GDM1 (cell line): Measurements from ENCODE around the gene TMEM97.
"Not testable (repeated sequence)": the region's sequence is repeated elsewhere in the genome, so short reads cannot be mapped to it uniquely, and the experiment has no call there.

ENCODE experiments used
- DNase-seq: peaks from one replicate; lab custom pipeline; 2025; lab: John Stamatoyannopoulos, UW

TMEM97 gene

DNA sequence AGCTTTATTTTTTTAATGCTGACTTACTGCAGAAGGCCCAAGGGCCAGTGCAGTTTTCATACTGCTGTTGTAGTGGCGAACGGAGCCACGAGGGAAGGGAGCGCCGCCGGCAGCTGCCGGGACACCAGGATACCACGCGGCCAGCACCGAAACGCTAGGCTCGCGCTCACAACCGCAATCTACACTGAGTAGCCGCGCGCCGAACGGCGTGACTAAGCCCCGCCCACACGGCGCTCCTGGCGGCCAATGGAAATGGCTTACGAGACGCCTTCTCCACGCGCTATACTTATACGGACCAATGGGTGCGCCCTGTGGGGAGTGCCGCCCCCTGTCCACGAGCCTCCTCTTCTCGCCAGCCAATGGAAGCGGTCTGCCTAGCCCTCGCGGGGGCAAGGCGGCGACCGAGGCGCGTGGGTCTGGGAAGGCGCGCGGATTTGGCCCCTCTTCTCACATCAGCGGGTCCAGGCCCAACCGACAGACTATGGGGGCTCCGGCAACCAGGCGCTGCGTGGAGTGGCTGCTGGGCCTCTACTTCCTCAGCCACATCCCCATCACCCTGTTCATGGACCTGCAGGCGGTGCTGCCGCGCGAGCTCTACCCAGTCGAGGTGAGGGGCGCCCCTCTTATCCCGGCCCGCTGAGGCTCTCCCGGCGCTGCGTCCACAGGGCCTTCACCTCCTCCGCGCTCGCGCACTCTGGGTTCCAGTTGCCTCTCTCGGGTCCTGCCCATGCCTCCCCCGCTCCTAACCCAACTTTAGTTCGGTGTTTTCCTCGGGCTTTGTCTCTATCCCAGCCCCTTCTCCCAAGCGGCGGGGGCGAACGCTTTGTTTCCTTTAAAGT, at the start of gene TMEM97:
TSS of gene TMEM97 (plus strand) at position 442 of the 839 bp plus-strand sequence. CDS start at position 482, 40 bp downstream.
- peak; percentile 98 for DNase-seq

DNA sequence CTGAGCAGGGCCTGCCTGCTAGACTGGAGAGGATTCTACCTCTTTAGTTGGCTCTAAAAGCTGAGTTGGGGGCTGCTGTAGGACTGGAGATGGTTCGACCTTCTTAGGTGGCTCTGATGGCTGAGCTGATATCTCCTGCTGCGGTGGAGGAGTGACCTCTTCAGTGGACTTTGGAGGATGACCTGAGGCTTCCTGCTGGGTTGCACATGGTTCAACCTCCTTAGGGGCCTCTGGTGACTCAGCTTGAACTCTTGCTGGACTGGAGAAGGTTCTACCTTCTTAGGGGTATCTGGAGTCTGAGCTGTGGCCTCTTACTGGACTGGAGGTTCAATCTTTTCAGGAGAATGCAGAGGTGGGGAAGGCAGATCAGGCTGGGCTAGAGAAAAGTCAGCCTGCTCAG, 48.9 kb upstream of the TMEM97 start:
- no peak for DNase-seq

DNA sequence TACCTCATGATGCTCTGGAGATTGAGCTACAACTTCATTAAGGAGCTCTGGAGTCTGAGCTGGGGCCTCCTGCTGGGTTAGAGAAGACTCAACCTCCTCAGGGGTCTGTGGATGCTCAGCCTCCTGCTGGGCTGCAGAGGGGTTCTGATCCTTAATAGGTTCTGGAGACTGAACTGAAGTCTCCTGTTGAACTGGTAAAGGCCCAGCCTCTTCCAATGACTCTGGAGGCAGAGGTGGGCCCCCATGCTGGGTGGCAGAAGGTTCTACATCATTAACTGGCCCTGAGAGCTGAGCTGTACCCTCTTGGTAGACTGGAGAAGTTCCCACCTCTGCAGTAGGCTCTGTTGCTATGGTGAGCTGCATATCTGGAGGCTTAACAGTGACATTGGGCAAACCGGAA, 48.1 kb upstream of the TMEM97 start:
- DNase-seq = no peak

DNA sequence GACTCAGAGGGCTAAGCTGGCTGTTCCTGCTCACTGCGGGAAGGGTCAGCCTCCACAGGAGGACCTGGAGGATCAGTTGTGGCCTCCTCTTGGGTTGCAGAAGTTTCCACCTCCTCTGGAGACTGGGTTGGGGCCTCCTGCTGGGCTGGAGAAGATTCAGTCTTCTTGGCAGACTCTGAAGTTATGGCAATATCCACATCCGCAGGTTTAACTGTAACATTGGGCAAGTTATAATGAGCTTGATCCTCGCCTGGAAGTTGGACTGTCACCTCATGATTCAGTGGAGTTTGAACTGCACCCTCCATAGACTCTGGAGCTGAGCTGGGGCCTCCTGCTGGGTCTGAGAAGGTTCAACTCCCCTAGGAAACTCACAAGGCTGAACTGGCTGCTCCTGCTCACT, 47.6 kb upstream of the TMEM97 start:
- DNase-seq = no peak

DNA sequence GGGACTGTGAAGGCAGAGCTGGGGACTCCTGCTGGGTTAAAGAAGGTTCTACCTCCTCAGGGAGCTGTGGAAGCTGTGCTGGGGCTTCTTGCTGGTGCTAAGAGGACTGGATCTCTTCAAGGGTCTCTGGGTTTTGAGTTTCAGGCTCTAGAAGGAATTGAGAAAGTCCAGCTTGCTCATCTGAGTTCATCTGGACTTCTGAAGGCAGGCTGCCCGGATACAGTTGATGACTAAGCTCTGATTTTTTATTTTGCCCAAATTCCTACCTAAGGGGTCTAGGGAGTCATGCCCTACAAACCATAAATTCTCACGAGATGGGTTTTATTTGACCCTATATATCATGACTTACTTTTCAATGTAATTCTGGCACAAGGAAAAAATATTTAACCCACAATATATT, 46.8 kb upstream of the TMEM97 start:
- no peak for DNase-seq

DNA sequence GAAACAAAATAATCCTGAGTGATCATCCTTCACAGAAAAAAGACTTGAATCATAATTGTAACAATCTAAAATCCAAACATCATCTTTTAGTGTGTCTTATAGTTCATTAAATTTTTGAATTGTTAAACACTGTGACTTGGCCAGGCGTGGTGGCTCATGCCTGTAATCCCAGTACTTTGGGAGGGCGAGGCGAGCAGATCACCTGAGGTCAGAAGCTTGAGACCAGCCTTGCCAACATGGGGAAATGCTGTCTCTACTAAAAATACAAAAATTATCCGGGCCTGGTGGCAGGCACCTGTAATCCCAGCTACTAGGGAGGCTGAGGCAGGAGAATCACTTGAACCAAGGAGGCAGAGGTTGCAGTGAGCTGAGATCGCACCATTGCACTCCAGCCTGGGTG, 45.7 kb upstream of the TMEM97 start:
- DNase-seq = not testable (repeated sequence)

DNA sequence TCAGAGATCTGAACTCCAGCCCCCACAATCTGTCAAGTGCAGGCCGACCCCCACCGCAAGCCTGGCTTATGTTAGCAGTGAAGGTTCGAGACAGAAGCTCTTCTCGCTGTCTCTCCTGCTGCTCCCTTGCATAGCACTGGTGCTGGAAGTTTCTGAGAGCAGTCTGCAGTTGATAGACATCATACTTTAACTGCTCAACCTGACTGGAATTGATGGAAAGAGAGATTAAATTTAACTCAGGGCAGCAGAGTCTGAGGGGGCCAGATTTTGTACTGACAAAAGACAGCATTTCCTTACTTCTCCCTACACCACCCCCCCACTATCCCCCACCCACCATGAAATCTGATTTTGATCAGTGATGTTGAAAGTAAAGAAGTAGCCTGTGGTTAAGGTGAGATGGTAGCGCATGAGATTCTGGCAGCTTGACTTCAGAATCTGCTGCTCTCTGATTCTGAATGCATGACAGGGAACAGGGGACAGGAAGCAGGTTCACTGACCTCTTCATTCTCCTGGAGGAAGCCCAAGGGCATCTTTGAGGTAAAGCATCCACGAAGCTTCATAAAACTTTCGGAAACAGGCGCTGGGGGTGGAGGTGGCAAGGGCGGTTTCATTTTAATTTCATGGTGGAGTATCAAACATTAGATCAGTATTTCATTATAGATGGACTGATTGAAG, 44.3 kb upstream of the TMEM97 start:
- no peak for DNase-seq

DNA sequence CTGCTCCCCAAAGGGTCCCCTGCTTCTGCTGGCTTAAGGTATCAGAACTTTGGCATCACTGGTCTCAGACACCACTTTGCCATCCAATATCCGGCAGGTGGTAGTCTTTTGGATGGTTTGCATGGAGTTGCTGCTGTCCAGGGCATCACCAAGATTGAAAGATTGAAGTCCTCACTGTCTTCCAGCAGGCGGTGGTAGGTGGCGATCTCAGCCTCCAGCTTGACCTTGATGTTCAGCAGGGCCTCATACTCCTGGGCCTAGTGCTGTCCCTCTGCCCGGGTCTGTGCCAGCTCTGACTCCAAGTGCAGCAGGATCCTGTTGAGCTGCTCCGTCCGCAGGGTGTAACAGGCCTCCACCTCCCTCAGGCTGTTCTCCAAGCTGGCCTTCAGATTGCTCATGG, 43.0 kb upstream of the TMEM97 start:
- no peak for DNase-seq

DNA sequence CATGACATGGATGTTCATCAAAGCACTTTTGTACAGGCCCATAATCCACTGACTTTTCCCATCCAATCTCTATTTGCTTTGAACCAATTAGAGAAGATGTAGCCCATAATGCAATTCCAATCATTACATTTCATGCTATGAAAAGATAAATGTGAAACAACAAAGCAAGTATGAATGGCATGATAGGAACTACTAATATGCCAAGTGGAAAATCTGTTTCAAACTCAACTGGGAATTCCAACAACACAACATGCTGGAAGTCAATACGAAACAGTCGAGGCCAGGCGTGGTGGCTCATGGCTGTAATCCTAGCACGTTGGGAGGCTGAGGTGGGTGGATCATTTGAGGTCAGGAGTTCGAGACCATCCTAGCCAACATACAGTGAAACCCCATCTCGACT, 39.6 kb upstream of the TMEM97 start:
- no peak for DNase-seq

DNA sequence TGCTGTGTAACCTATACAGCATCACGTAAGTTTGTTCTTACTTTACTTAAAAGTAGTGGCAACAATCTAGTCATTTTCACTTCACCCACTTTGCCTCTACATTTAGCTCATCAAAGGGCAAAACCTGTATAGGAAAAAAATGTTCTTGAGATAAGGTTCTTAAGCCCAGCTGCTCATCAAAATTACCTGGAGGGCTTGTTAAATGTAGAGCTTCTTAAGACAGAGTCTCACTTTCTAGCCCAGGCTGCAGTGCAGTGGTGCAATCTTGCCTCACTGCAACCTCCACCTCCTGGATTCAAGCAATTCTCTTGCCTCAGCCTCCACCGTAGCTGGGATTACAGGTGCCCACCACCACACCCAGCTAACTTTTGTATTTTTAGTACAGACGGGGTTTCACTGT, 38.2 kb upstream of the TMEM97 start:
- DNase-seq = no peak

DNA sequence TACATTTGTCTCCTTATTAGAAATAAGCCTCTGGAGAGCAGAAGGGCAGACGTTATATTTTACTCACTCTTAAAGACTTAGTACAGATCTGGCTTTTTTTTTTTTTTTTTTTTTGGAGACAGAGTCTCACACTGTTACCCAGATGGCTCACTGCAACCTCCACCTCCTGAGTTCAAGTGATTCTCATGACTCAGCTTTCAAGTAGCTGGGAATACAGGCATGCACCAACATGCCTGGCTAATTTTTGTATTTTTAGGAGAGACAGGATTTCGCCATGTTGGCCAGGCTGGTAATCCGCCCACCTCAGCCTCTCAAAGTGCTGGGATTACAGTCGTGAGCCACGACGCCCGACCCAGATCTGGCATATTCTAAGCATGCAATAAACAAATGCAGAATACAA, 36.4 kb upstream of the TMEM97 start:
- DNase-seq = no peak

DNA sequence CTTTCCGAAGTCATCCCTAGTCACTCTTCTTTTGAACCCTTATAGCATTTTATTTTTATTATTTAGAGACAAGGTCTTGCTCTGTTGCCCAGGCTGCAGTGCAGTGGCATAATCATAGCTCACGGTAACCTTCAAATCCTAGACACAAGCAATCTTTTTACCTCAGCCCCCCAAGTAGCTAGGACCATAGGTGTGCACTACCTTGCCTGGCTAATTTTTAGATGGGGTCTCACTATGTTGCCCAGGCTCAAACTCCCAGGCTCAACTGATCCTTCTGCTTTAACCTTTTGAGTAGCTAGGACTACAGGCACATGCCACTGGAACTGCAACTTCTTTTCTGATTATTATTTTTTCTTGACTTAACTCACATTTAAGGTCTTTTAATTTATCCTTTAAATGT, 33.0 kb upstream of the TMEM97 start:
- no peak for DNase-seq

DNA sequence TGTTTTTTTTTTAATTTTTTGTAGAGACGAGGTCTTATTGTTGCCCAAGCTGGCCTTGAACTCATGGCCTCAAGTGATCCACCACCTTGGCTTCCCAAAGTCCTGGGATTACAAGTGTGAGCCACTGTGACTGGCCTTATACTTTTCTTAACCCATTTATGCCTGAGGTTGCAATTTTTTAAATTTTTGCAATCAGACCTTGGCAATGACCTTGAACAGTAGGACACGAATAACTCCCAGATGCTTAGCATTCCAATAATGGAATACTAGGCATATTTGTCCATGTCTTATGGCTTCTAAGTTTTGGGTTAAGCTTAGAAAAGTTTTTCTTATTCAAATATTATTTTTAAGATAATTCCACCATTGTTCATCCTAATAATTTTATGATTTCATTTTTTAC, 28.3 kb upstream of the TMEM97 start:
- no peak for DNase-seq

DNA sequence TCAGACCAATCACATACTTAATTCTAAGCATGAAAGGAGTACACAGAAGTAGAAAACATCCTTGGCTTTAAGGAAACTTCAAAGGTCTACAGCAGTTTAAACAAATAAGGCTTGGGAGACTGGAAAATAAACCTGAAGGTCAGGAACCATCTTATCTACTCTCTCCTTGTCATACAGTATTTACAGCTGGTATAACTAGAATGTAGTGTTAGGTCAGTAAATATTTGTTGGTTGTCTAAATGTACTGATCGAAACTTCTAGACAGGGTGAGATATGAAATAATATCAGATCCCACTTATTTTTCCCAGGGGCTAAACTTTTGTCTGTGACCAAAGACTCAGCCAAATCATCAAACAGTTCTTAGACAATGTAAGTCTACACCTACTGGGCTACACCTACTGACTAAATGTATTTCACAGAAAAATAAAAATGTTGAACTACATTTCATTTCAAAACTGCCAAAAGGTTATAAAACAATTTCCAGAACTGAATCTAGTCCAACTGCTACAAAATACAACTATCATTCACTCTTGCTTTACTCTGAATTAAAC, 27.1 kb upstream of the TMEM97 start:
- DNase-seq = no peak

DNA sequence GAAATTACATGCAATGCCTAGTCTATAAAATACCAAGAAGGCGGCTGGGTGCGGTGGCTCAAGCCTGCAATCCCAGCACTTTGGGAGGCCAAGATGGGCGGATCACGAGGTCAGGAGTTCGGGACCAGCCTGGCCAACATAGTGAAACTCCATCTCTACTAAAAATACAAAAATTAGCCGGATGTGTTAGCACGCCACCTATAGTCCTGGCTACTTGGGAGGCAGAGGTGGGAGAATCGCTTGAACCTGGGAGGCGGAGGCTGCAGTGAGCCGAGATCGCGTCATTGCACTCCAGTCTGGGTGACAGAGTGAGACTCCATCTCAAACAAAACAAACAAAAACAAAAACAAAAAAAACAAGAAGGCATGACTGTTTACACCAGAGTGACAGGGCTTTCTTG, 26.1 kb upstream of the TMEM97 start:
- not testable (repeated sequence) for DNase-seq

DNA sequence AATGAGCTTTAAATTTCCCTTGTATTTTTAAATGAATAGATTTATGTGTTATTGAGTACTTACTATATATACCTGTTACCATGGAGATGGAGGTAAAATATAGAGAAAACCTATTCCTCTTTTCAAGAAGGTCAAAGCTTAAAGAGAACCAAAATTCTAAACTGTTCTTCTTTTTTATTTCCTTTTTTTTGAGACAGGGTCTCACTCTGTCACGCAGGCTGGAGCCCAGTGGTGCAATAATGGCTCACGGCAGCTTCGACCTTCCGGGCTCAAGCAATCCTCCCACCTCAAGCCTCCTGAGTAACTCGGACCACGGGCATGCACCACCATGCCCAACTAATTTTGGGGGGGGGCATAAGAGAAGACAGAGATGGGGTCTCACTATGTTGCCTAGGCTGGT, 25.0 kb upstream of the TMEM97 start:
- no peak for DNase-seq

DNA sequence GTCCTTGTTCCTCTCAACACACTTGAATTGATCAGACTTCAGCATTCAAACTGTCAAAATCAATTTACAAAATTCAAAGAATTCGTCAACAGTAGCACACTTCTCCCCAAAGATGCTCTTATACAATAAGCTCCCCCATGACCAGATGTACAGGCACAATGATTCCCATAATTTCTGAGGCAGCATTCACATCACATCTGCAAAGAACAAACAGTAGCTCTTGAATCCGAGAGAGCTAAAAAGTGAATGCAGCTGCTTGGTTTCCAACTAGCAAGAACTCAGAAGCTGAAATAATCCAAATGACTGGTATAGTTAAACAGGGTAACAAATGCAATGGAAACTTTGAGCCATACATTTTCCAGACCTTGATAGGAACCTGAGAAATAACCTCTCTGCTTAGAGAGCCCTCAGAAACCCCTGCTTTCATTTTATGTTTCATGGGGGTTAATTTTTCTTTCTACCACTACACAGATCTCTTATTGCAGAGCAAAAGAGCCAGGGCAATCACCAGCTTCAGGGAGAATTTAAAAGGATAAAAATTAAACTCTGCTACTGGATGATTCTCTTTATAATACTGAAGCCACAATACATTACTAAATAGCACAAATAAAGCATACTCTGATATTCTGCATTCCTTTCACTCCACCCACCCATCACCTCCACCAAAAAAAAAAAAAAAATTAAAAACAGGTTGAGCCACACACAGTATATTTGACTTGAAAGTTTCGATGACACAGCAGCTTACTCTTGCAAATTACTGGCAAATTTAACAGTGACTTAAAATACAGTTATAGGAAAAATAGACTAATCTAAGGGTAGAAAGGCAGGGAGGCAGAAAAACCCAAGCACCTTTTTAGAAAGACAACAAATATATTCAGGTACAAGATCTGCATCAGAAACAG, 23.1 kb upstream of the TMEM97 start:
- no peak for DNase-seq

DNA sequence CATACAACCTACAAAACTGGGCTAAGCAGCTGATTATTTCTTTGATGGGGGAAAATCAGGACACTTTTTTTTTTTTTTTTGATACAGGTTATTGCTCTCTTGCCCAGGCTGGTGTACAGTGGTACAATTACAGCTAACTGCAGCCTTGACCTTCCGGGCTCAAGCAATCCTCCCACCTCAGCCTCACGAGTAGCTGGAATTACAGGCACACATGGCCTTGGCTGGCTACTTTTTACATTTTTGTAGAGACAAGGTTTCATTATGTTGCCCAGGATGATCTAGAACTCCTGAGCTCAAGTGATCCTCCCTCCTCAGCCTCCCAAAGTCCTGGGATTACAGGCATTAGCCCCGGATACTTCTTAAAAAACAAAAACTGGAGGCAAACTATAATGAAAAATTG, 20.6 kb upstream of the TMEM97 start:
- DNase-seq = no peak

DNA sequence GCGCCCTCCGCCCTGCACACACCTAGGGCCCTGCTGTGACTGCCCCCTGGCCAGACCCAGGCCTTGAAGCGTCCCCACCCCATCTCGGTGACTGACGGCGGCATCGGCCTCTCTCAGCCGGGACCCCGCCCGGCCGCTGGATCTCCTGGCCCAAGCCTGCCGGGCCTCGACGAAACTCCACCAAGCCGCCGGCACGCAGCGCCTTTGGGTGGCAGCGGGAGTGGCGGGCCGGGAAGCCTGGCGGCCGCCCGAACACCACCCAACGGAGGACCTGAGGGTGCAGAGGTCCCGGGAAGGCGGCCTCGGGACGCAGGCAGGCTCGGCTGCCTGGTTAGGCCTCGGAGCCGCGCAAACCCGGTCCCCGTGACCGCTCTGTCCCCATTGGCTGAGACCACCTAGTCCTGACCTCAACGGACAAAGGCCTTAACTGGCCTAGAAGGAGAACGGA, 12.0 kb upstream of the TMEM97 start:
- no peak for DNase-seq

DNA sequence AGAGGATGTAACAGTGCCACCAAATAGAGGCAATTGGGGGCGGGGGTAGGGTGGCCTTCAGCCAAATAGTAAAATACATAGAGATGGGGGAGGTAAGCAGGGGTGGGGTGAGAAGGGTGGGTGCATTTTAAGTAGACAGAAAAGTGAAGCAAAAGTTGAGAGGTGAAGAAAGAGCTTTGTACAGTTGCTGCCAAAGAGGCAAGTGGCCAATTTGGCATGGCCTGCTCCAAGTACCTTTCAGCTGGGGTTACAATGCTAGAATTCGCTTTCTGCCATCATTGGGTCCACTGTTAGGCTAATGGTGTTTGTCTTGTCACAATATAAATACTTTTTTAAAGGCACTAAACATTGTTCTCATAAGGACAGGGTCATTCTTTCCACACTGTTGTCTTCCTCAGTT, 5.2 kb upstream of the TMEM97 start:
- no peak for DNase-seq

DNA sequence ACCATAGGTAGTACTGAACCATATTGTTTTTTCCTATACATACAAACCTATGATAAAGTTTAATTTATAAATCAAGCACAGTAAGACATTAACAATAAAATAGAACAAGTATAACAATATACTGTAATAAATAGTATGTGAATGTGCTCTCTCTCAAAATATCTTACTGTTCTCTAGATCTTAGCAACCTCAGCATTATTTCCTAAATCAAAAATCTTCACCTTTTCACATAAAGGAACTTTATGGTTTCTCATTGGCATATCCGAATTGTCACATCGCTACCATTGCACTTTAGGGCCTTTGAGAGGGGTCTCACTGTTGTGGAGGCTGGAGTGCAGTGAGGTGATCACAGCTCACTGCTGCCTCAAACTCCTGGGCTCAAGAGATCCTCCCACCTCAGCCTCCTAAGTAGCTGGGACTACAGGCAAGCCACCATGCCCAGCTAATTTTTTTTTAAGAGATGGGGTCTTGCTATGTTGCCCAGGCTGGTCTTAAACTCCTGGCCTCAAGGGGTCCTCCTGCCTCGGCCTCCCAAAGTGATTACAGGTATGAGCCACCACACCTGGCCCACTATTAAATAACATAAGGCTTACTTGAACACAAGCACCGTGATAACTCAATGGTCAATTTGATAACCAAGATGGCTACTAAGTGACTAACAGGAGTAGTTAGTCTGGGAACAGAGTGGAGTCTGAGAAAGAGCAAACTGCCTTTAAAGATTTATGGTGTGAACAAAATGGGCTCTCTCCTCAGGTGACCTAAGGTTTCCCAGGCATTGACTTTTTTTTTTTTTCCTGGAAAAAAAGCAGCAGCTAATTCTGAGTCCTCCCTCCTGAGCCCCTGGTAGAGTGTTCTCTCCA, 2.9 kb upstream of the TMEM97 start:
- no peak for DNase-seq
